ENCODE measurements around the gene DHRS12. TPM values are rescaled to one million over a fixed set of nuclear protein-coding genes. Genes with fewer than 3 reads are reported as not detected.
"Not testable (repeated sequence)": the region's sequence is repeated elsewhere in the genome, so short reads cannot be mapped to it uniquely, and the experiment has no call there.

DHRS12 gene
- total RNA-seq, 1 donor from 2014 or later: 19.8 TPM

DNA sequence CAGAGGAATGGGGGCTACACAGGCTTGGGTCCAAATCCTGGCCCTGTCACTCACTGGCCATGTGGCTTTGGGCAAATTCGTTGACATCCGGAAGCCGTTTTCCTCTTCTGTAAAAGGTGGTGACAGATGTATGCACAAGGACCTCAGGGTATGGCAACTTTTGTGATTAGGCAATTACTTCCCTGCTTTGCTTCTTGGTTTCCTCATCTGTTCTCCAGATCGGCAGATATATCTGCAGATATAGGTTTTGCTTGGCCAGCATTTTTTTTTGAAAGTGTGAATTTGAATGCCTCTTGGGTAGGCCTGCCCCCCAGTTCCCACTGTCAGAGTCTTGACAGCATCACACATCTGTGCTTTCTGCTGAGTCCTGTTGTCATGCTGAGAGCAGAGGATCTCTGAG, 23.3 kb upstream of the DHRS12 start:
- Mint-ChIP-seq H3K36me3 (ENCODE audit: unreplicated experiment) (no peaks in the 10 kb centered on the region), H3K4me3 (ENCODE audit: unreplicated experiment) (no peak overlapping the region), H3K9me3 (ENCODE audit: unreplicated experiment) (peaks cover 3% of the 10 kb centered on the region), H3K4me1 (ENCODE audit: low read depth, unreplicated experiment) (peaks cover 29% of the 10 kb centered on the region), H3K27me3 (ENCODE audit: unreplicated experiment) (peaks cover 2% of the 10 kb centered on the region), H3K27ac (ENCODE audit: unreplicated experiment) (peak overlapping the region; percentile 3)
- no peak for DNase-seq
- TF ChIP-seq, protein P1, sequence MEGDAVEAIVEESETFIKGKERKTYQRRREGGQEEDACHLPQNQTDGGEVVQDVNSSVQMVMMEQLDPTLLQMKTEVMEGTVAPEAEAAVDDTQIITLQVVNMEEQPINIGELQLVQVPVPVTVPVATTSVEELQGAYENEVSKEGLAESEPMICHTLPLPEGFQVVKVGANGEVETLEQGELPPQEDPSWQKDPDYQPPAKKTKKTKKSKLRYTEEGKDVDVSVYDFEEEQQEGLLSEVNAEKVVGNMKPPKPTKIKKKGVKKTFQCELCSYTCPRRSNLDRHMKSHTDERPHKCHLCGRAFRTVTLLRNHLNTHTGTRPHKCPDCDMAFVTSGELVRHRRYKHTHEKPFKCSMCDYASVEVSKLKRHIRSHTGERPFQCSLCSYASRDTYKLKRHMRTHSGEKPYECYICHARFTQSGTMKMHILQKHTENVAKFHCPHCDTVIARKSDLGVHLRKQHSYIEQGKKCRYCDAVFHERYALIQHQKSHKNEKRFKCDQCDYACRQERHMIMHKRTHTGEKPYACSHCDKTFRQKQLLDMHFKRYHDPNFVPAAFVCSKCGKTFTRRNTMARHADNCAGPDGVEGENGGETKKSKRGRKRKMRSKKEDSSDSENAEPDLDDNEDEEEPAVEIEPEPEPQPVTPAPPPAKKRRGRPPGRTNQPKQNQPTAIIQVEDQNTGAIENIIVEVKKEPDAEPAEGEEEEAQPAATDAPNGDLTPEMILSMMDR (IDR thresholded peaks at IDR 0.05; ENCODE audit: partially characterized antibody, unreplicated experiment): no peak

- DNase-seq: no peak
- TF ChIP-seq, protein P1 (IDR thresholded peaks at IDR 0.05; ENCODE audit: partially characterized antibody, unreplicated experiment): no peak
- Mint-ChIP-seq H3K27me3 (ENCODE audit: unreplicated experiment) (peaks cover 2% of the 10 kb centered on the region), H3K4me3 (ENCODE audit: unreplicated experiment) (no peak overlapping the region), H3K36me3 (ENCODE audit: unreplicated experiment) (no peaks in the 10 kb centered on the region), H3K9me3 (ENCODE audit: unreplicated experiment) (peaks cover 3% of the 10 kb centered on the region), H3K27ac (ENCODE audit: unreplicated experiment) (no peak overlapping the region), H3K4me1 (ENCODE audit: low read depth, unreplicated experiment) (peaks cover 31% of the 10 kb centered on the region)
Measured at GRCh38 chr13:51826606-51827005, 22.6 kb upstream of the DHRS12 start.

DNA sequence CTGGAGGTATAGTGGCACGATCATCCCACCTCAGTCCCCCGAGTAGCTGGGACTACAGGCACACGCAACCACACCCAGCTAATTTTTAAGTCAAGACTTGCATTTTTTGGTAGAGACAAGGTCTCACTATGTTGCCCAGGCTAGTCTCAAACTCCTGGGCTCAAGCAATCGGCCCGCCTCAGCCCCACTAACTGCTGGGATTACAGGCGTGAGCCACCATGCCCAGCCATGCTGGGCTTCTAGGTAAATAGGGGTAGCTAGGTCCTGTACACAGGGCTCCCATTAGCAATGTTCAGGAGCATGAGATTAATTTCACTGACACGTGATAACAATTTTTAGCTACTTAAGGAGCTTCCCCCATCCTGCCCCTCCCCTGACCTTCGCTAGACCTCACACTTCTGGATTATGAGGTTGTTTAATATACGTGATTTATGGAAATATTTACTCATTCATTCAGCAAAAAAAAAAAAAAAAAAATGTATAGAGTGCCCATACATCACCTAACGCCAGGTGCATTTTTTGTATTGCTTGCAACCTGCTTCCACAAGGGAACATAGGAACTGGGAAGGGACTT, 21.8 kb upstream of the DHRS12 start:
- TF ChIP-seq, protein P1 (IDR thresholded peaks at IDR 0.05; ENCODE audit: partially characterized antibody, unreplicated experiment): no peak
- H3K4me1 Mint-ChIP-seq (ENCODE audit: low read depth, unreplicated experiment): peaks cover 35% of the 10 kb centered on the region
- peaks cover 5% of the 10 kb centered on the region for H3K27me3 Mint-ChIP-seq (ENCODE audit: unreplicated experiment)
- no peak overlapping the region for H3K4me3 Mint-ChIP-seq (ENCODE audit: unreplicated experiment)
- DNase-seq: no peak
- no peaks in the 10 kb centered on the region for H3K36me3 Mint-ChIP-seq (ENCODE audit: unreplicated experiment)
- no peak overlapping the region for H3K27ac Mint-ChIP-seq (ENCODE audit: unreplicated experiment)
- H3K9me3 Mint-ChIP-seq (ENCODE audit: unreplicated experiment): peaks cover 3% of the 10 kb centered on the region

DNA sequence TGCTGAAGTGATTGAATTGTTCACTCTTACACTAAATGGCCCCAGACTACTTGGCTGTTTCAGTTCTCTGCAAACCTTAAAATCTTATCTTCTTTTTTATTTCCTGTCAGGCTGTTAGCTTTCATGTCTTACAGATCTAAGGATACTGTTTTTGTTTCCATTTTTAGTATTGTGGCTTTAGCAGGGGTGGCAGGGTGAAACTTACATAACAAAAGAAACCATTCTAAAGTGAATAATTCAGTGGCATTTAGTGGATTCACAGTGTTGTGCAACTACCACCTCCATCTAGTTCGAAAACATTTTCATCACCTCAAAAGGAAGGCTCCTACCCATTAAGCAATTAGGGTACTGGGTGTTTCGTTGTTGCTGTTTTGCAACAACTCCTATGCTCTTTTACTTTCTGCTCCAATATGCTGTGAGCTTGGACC, 21.2 kb upstream of the DHRS12 start:
- Mint-ChIP-seq H3K27me3 (ENCODE audit: unreplicated experiment) (peaks cover 5% of the 10 kb centered on the region), H3K4me3 (ENCODE audit: unreplicated experiment) (no peak overlapping the region), H3K9me3 (ENCODE audit: unreplicated experiment) (peaks cover 3% of the 10 kb centered on the region), H3K27ac (ENCODE audit: unreplicated experiment) (no peak overlapping the region), H3K4me1 (ENCODE audit: low read depth, unreplicated experiment) (peaks cover 32% of the 10 kb centered on the region), H3K36me3 (ENCODE audit: unreplicated experiment) (no peaks in the 10 kb centered on the region)
- DNase-seq: no peak
- TF ChIP-seq, protein P1 (IDR thresholded peaks at IDR 0.05; ENCODE audit: partially characterized antibody, unreplicated experiment): no peak

GRCh38 chr13:51824712-51825111, 20.7 kb upstream of the DHRS12 start:
- H3K4me1 Mint-ChIP-seq (ENCODE audit: low read depth, unreplicated experiment): peaks cover 28% of the 10 kb centered on the region

More at GRCh38 chr13:51824712-51825111, 20.7 kb upstream of the DHRS12 start:
- not testable (repeated sequence) for DNase-seq; H3K9me3 Mint-ChIP-seq (ENCODE audit: unreplicated experiment); H3K36me3 Mint-ChIP-seq (ENCODE audit: unreplicated experiment); H3K27ac Mint-ChIP-seq (ENCODE audit: unreplicated experiment); H3K27me3 Mint-ChIP-seq (ENCODE audit: unreplicated experiment); H3K4me3 Mint-ChIP-seq (ENCODE audit: unreplicated experiment)
